H9 (cell line): ENCODE measurements around the gene LRP1B. TPM values are rescaled to one million over a fixed set of nuclear protein-coding genes. Genes with fewer than 3 reads are reported as not detected.

Experiments used
- DNase-seq: peaks from one replicate; pipeline ENCODE4 v3.0.0-alpha.2; 2017
- H2AFZ ChIP-seq: one replicate; pipeline ENCODE4 v1.6.1; 2013; ENCODE audit warnings: mild to moderate bottlenecking, low read length, control low read depth, moderate library complexity
- H2AK5ac ChIP-seq: 2 replicates; pipeline ENCODE4 v1.6.1; 2013; ENCODE audit warnings: low read length, control low read depth, mixed read lengths; ENCODE audit not compliant: insufficient read length
- H2BK120ac ChIP-seq: one replicate; pipeline ENCODE4 v1.6.1; 2013; ENCODE audit warnings: low read depth, mild to moderate bottlenecking, low read length, control low read depth, inconsistent platforms; ENCODE audit not compliant: poor library complexity, severe bottlenecking
- H2BK12ac ChIP-seq: 2 replicates; pipeline ENCODE4 v1.6.1; 2013; ENCODE audit warnings: low read length, control low read depth, mixed read lengths, low read depth; ENCODE audit not compliant: insufficient read length
- H2BK15ac ChIP-seq: 2 replicates; pipeline ENCODE4 v1.6.1; 2013; ENCODE audit warnings: low read depth, low read length, control low read depth
- H2BK20ac ChIP-seq: one replicate; pipeline ENCODE4 v1.6.1; 2013; ENCODE audit warnings: low read depth, mild to moderate bottlenecking, low read length, control low read depth, inconsistent platforms; ENCODE audit not compliant: poor library complexity, severe bottlenecking
- H2BK5ac ChIP-seq: 2 replicates; pipeline ENCODE4 v1.6.1; 2013; ENCODE audit warnings: low read length, control low read depth, mixed read lengths; ENCODE audit not compliant: insufficient read length
- H3K14ac ChIP-seq: 2 replicates; pipeline ENCODE4 v1.6.1; 2013; ENCODE audit warnings: low read length, control low read depth; ENCODE audit not compliant: insufficient read depth
- H3K18ac ChIP-seq: 2 replicates; pipeline ENCODE4 v1.6.1; 2013; ENCODE audit warnings: low read depth, mild to moderate bottlenecking, mixed read lengths, low read length, control low read depth; ENCODE audit not compliant: insufficient read length
- H3K23ac ChIP-seq: 2 replicates; pipeline ENCODE4 v1.6.1; 2013; ENCODE audit warnings: low read length, control low read depth, mixed read lengths, low read depth; ENCODE audit not compliant: insufficient read length
- H3K23me2 ChIP-seq: 2 replicates; pipeline ENCODE4 v1.6.1; 2013; ENCODE audit warnings: low read depth, mild to moderate bottlenecking, mixed read lengths, low read length, control low read depth; ENCODE audit not compliant: insufficient read length, poor library complexity, severe bottlenecking
- H3K27ac ChIP-seq: 2 replicates; pipeline ENCODE4 v1.5.1; 2013; ENCODE audit warnings: low read length, control low read depth, mixed read lengths, low read depth; ENCODE audit not compliant: insufficient read length
- H3K27me3 ChIP-seq: 2 replicates; pipeline ENCODE4 v1.6.1; 2013; ENCODE audit warnings: low read length, control low read depth, inconsistent platforms; ENCODE audit not compliant: insufficient read depth
- H3K4ac ChIP-seq: 2 replicates; pipeline ENCODE4 v1.6.1; 2013; ENCODE audit warnings: low read depth, mild to moderate bottlenecking, control low read depth, inconsistent platforms, low read length, moderate library complexity
- H3K4me1 ChIP-seq: 2 replicates; pipeline ENCODE4 v1.6.1; 2013; ENCODE audit warnings: low read length, control low read depth, inconsistent platforms; ENCODE audit not compliant: insufficient read depth
- H3K4me2 ChIP-seq: 2 replicates; pipeline ENCODE4 v1.6.1; 2013; ENCODE audit warnings: low read length, control low read depth, mixed read lengths; ENCODE audit not compliant: insufficient read length, insufficient read depth
- H3K56ac ChIP-seq: 2 replicates; pipeline ENCODE4 v1.6.1; 2013; ENCODE audit warnings: low read depth, mild to moderate bottlenecking, mixed read lengths, low read length, control low read depth; ENCODE audit not compliant: insufficient read length
- H3K79me1 ChIP-seq: 2 replicates; pipeline ENCODE4 v1.6.1; 2013; ENCODE audit warnings: low read depth, mild to moderate bottlenecking, moderate library complexity, low read length, control low read depth, inconsistent platforms; ENCODE audit not compliant: insufficient read depth, poor library complexity, severe bottlenecking
- H3K79me2 ChIP-seq: 2 replicates; pipeline ENCODE4 v1.6.1; 2013; ENCODE audit warnings: low read length, control low read depth, inconsistent platforms; ENCODE audit not compliant: insufficient read depth
- H3K9ac ChIP-seq: 2 replicates; pipeline ENCODE4 v1.6.1; 2013; ENCODE audit warnings: low read length, control low read depth, mixed read lengths; ENCODE audit not compliant: insufficient read length; ENCODE audit errors: extremely low read depth
- H3K9me3 ChIP-seq: one replicate; pipeline ENCODE4 v1.6.1; 2013; ENCODE audit warnings: low read depth, low read length, inconsistent platforms; ENCODE audit not compliant: control insufficient read depth
- H3T11ph ChIP-seq: one replicate; pipeline ENCODE4 v1.6.1; 2013; ENCODE audit warnings: mild to moderate bottlenecking, low read length, control low read depth, inconsistent platforms
- H4K20me1 ChIP-seq: one replicate; pipeline ENCODE4 v1.6.1; 2013; ENCODE audit not compliant: control insufficient read depth, insufficient read length, insufficient read depth
- H4K5ac ChIP-seq: 2 replicates; pipeline ENCODE4 v1.6.1; 2013; ENCODE audit warnings: low read depth, mild to moderate bottlenecking, mixed read lengths, low read length, control low read depth; ENCODE audit not compliant: insufficient read length
- H4K8ac ChIP-seq: replicated peaks from 2 replicates; pipeline ENCODE4 v1.6.1; 2013; ENCODE audit warnings: low read length, control low read depth, mixed read lengths, low read depth; ENCODE audit not compliant: insufficient read length
- H4K91ac ChIP-seq: 2 replicates; pipeline ENCODE4 v1.6.1; 2013; ENCODE audit warnings: low read depth, mild to moderate bottlenecking, moderate library complexity, mixed read lengths, low read length, control low read depth; ENCODE audit not compliant: insufficient read length
- H3K27ac Mint-ChIP-seq, 3 experiments: 2 replicates in 2 of 3; 3 replicates in 1 of 3; pipeline ENCODE4 v1.8.0; 2020 to 2021; ENCODE audit warnings: mixed read lengths in 3 of 3, mild to moderate bottlenecking in 1 of 3, moderate library complexity in 1 of 3
- H3K27me3 Mint-ChIP-seq: 2 replicates; pipeline ENCODE4 v1.8.0; 2021; ENCODE audit warnings: low read depth, mild to moderate bottlenecking, moderate library complexity, mixed read lengths
- H3K36me3 Mint-ChIP-seq, 3 experiments: 2 replicates in 2 of 3; 3 replicates in 1 of 3; pipeline ENCODE4 v1.8.0; 2020 to 2021; ENCODE audit warnings: low read depth in 3 of 3, mixed read lengths in 3 of 3; ENCODE audit not compliant: insufficient read depth in 1 of 3
- H3K4me1 Mint-ChIP-seq, 2 experiments: 2 replicates each; pipeline ENCODE4 v1.8.0; 2020; ENCODE audit warnings: mixed read lengths in 2 of 2
- H3K4me3 Mint-ChIP-seq, 2 experiments: 2 replicates in 1 of 2; 3 replicates in 1 of 2; pipeline ENCODE4 v1.8.0; 2020 to 2021; ENCODE audit warnings: mild to moderate bottlenecking in 2 of 2, mixed read lengths in 2 of 2, moderate library complexity in 1 of 2
- H3K9me3 Mint-ChIP-seq, 2 experiments: 2 replicates in 1 of 2; 3 replicates in 1 of 2; pipeline ENCODE4 v1.8.0; 2020; ENCODE audit warnings: mild to moderate bottlenecking in 2 of 2, mixed read lengths in 2 of 2, moderate library complexity in 1 of 2
- CTCF ChIP-seq: fragments of 200-600 bp; sonication (generic); conservative IDR thresholded peaks from 3 replicates; pipeline ENCODE4 v1.8.0; 2021; ENCODE audit warnings: antibody characterized with exemption, mild to moderate bottlenecking
- WGBS: extraction: QIAGEN DNeasy Blood & Tissue Kit; methylation state at CpG from one replicate; pipeline ENCODE4 v1.1.7; 2013; ENCODE audit warnings: missing lambda C conversion rate, low lambda C conversion rate, mixed read lengths; ENCODE audit not compliant: insufficient read length; ENCODE audit errors: extremely low coverage; 5-methylcytosine and 5-hydroxymethylcytosine counted together
- total RNA-seq: library from RNA; stranded (reverse); gene quantifications from 2 replicates; pipeline ENCODE4 v1.2.1, GENCODE V29; 2021

Gene LRP1B
- total RNA-seq, 1 experiment from 2014 or later, result not detected

- H3K27ac Mint-ChIP-seq, result peak overlapping the region in 1 of 3 experiments; percentile 65; a peak in 1 of 7 replicates
- Histone ChIP-seq H2BK12ac (no peak overlapping the region), H3K79me2 (no peaks in the 10 kb centered on the region), H3K23me2 (no peaks in the 10 kb centered on the region), H2AK5ac (no peak overlapping the region), H2BK20ac (no peak overlapping the region), H3K23ac (no peak overlapping the region), H2AFZ (no peak overlapping the region), H3K9ac (no peak overlapping the region), H3K4ac (no peak overlapping the region), H3K56ac (no peak overlapping the region), H3T11ph (no peak overlapping the region), H4K8ac (no peak overlapping the region), H3K9me3 (no peaks in the 10 kb centered on the region), H3K18ac (no peak overlapping the region), H4K20me1 (no peaks in the 10 kb centered on the region), H3K27me3 (no peaks in the 10 kb centered on the region), H3K4me2 (no peak overlapping the region), H4K91ac (no peak overlapping the region), H3K79me1 (no peaks in the 10 kb centered on the region), H2BK15ac (no peak overlapping the region), H3K4me1 (peaks cover 2% of the 10 kb centered on the region; the same call in 1 of the 2 replicates), H3K14ac (no peak overlapping the region), H3K27ac (no peak overlapping the region), H2BK5ac (no peak overlapping the region), H2BK120ac (no peak overlapping the region), H4K5ac (no peak overlapping the region)
- H3K27me3 Mint-ChIP-seq, result no peaks in the 10 kb centered on the region
- no peaks in the 10 kb centered on the region for H3K36me3 Mint-ChIP-seq
- WGBS, result no CpG with 5 or more reads among the region's 4 CpGs
- H3K4me3 Mint-ChIP-seq, result peak overlapping the region in 1 of 2 experiments; percentile 22; a peak in 1 of 5 replicates
- peaks cover 11 to 13% of the 10 kb centered on the region in 2 experiments for H3K4me1 Mint-ChIP-seq
- no peaks in the 10 kb centered on the region for H3K9me3 Mint-ChIP-seq
- peak; percentile 34 for DNase-seq
- TF ChIP-seq CTCF, result no peak
These were observed 1782.0 kb downstream of the LRP1B start for GRCh38 chr2:140348826-140349225.
